GM23338 (cell line): ENCODE results near the gene MON2. TPM values are rescaled to one million over a fixed set of nuclear protein-coding genes. Genes with fewer than 3 reads are reported as not detected.

ENCODE experiments used
- ATAC-seq: fragments of 200-7000 bp; cut with Tn5 transposase; 3 replicates; pipeline ENCODE4 v1.9.1; 2020
- DNase-seq: peaks from one replicate; pipeline ENCODE4 v3.0.0-alpha.2; 2015; ENCODE audit warnings: low spot score
- H2AFZ ChIP-seq: fragments of 200-600 bp; sonication (generic); 2 replicates; pipeline ENCODE4 v1.8.0; 2016; ENCODE audit warnings: antibody characterized with exemption, mild to moderate bottlenecking, moderate library complexity
- H3F3A ChIP-seq: fragments of 200-600 bp; sonication (generic); replicated peaks from 2 replicates; pipeline ENCODE4 v1.8.0; 2017; ENCODE audit warnings: antibody characterized with exemption, mixed run types, low read depth
- H3K27ac ChIP-seq: fragments of 200-600 bp; sonication (generic); 2 replicates; pipeline ENCODE4 v1.6.1; 2016; ENCODE audit warnings: low read depth
- H3K27me3 ChIP-seq: fragments of 200-600 bp; sonication (generic); 2 replicates; pipeline ENCODE4 v1.8.0; 2016; ENCODE audit warnings: mild to moderate bottlenecking, mixed run types, moderate library complexity; ENCODE audit not compliant: insufficient read depth
- H3K36me3 ChIP-seq: fragments of 200-600 bp; sonication (generic); 2 replicates; pipeline ENCODE4 v1.8.0; 2016; ENCODE audit warnings: mild to moderate bottlenecking; ENCODE audit not compliant: insufficient read depth
- H3K4me1 ChIP-seq: fragments of 200-600 bp; sonication (generic); 2 replicates; pipeline ENCODE4 v1.8.0; 2016; ENCODE audit warnings: mild to moderate bottlenecking, moderate library complexity; ENCODE audit not compliant: insufficient read depth
- H3K4me2 ChIP-seq: fragments of 200-600 bp; sonication (generic); 2 replicates; pipeline ENCODE4 v1.7.1; 2017; ENCODE audit warnings: mixed run types
- H3K4me3 ChIP-seq: fragments of 200-600 bp; sonication (generic); 2 replicates; pipeline ENCODE4 v1.6.1; 2016; ENCODE audit warnings: mixed run types
- H3K79me2 ChIP-seq: fragments of 200-600 bp; sonication (generic); replicated peaks from 2 replicates; pipeline ENCODE4 v1.8.0; 2017; ENCODE audit warnings: mild to moderate bottlenecking; ENCODE audit not compliant: insufficient read depth
- H3K9me2 ChIP-seq: fragments of 200-600 bp; sonication (generic); 2 replicates; pipeline ENCODE4 v1.8.0; 2017; ENCODE audit not compliant: insufficient read depth
- H4K20me1 ChIP-seq: fragments of 200-600 bp; sonication (generic); replicated peaks from 2 replicates; pipeline ENCODE4 v1.8.0; 2017; ENCODE audit warnings: mild to moderate bottlenecking; ENCODE audit not compliant: insufficient read depth
- H3K27ac Mint-ChIP-seq: 2 replicates; pipeline ENCODE4 v1.8.0; 2020; ENCODE audit warnings: inconsistent platforms, mild to moderate bottlenecking, moderate library complexity, mixed read lengths
- H3K27me3 Mint-ChIP-seq: 3 replicates; pipeline ENCODE4 v1.8.0; 2022; ENCODE audit warnings: low read depth, mild to moderate bottlenecking, moderate library complexity, mixed read lengths, inconsistent platforms; ENCODE audit not compliant: insufficient read depth, poor library complexity
- H3K36me3 Mint-ChIP-seq: 3 replicates; pipeline ENCODE4 v1.8.0; 2021; ENCODE audit warnings: low read depth, mild to moderate bottlenecking, inconsistent platforms, moderate library complexity, mixed read lengths
- H3K4me1 Mint-ChIP-seq: 3 replicates; pipeline ENCODE4 v1.8.0; 2020; ENCODE audit warnings: mild to moderate bottlenecking, inconsistent platforms, mixed read lengths
- H3K4me3 Mint-ChIP-seq: 3 replicates; pipeline ENCODE4 v1.8.0; 2021; ENCODE audit warnings: moderate library complexity, mild to moderate bottlenecking, inconsistent platforms, mixed read lengths
- H3K9me3 Mint-ChIP-seq: 3 replicates; pipeline ENCODE4 v1.8.0; 2020; ENCODE audit warnings: moderate library complexity, mild to moderate bottlenecking, inconsistent platforms, mixed read lengths
- CREB1 ChIP-seq: fragments of 250-450 bp; sonication (Bioruptor Pico); IDR thresholded peaks from 2 replicates; pipeline ENCODE4 v1.5.0; 2020; ENCODE audit warnings: low read depth, mild to moderate bottlenecking, moderate library complexity
- EZH2 ChIP-seq: fragments of 200-600 bp; sonication (generic); IDR thresholded peaks from one replicate; pipeline ENCODE4 v1.8.0; 2017; ENCODE audit warnings: antibody characterized with exemption, mild to moderate bottlenecking, low read depth; ENCODE audit not compliant: unreplicated experiment
- EZH2phosphoT487 ChIP-seq: fragments of 200-600 bp; sonication (generic); IDR thresholded peaks from one replicate; pipeline ENCODE4 v1.8.1; 2018; ENCODE audit warnings: antibody characterized with exemption; ENCODE audit not compliant: unreplicated experiment
- JUNB ChIP-seq: IDR thresholded peaks from one replicate; pipeline ENCODE4 v1.6.1; 2016; ENCODE audit warnings: antibody characterized with exemption; ENCODE audit not compliant: unreplicated experiment
- NANOG ChIP-seq: IDR thresholded peaks from 2 replicates; pipeline ENCODE4 v1.6.1; 2016; ENCODE audit warnings: antibody characterized with exemption, borderline replicate concordance
- POLR2AphosphoS5 ChIP-seq: IDR thresholded peaks from 2 replicates; pipeline ENCODE4 v1.6.1; 2016; ENCODE audit warnings: antibody characterized with exemption, low read depth
- STAT1 ChIP-seq: IDR thresholded peaks from one replicate; pipeline ENCODE4 v1.6.1; 2016; ENCODE audit warnings: antibody characterized with exemption; ENCODE audit not compliant: unreplicated experiment
- ZNF114 ChIP-seq: fragments of 250-450 bp; sonication (Bioruptor Pico); IDR thresholded peaks from 2 replicates; pipeline ENCODE4 v1.5.0; 2020; ENCODE audit warnings: mild to moderate bottlenecking, moderate library complexity
- ZNF331 ChIP-seq: fragments of 250-450 bp; sonication (Bioruptor Pico); IDR thresholded peaks from 2 replicates; pipeline ENCODE4 v1.5.0; 2020; ENCODE audit warnings: low read depth, mild to moderate bottlenecking, moderate library complexity
- polyA plus RNA-seq: library from polyadenylated mRNA; unstranded; fragments of >200 nt; fragmentation: Nextera tagmentation; extraction: Ambion mirVana; gene quantifications from 2 replicates; pipeline ENCODE4 v1.2.1, GENCODE V29; 2016
- total RNA-seq: library from RNA; depleted of rRNA; stranded (reverse); fragments of >200 nt; shearing (Covaris generic); gene quantifications from 2 replicates; pipeline ENCODE4 v1.2.3, GENCODE V29; 2014
- TF ChIP-seq, protein P1 (sequence below): IDR thresholded peaks from 2 replicates; pipeline ENCODE4 v1.6.1; 2016; ENCODE audit warnings: antibody characterized with exemption
- TF ChIP-seq, protein P2 (sequence below): fragments of 250-450 bp; sonication (Bioruptor Pico); IDR thresholded peaks from 2 replicates; pipeline ENCODE4 v1.5.0; 2020; ENCODE audit warnings: mild to moderate bottlenecking, moderate library complexity
- TF ChIP-seq, protein P3 (sequence below), 2 experiments: fragments of 200-600 bp in 1 of 2; sonication (generic) in 1 of 2; conservative IDR thresholded peaks; 2 replicates each; pipeline versions ENCODE4 v1.5.1 to v1.6.1; 2016 to 2017; ENCODE audit warnings: antibody characterized with exemption in 2 of 2, low read depth in 2 of 2, mild to moderate bottlenecking in 2 of 2, moderate library complexity in 1 of 2
- TF ChIP-seq, protein P4 (sequence below): IDR thresholded peaks from one replicate; pipeline ENCODE4 v1.6.1; 2018; ENCODE audit warnings: antibody characterized with exemption; ENCODE audit not compliant: unreplicated experiment

Gene MON2
- total and polyA plus RNA-seq, 2 experiments from 2014 or later: 11.0 to 27.3 TPM

DNA sequence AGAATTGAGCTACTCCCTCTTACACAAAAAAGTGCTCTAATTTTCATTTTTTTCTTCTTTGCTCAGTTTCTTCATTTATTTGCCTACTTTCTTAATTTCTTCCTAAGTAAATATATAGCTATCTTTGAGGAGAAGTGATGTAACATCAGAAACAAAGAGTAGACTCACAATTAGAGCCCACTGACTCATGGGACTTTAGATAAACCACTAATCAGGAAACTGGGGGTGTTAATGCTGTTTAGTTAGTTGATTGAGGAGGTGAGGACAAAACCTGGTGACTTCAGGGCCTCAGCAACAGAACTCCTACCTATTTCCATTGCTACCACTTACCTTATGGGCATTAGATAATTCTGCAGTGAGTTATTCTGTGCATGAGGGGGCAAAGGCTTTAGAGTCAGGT, 151.7 kb downstream of the MON2 start:
- Histone ChIP-seq H3K27me3 (no peaks in the 10 kb centered on the region), H3K4me2 (no peak overlapping the region), H3K4me1 (peaks cover 32% of the 10 kb centered on the region), H3K9me2 (peaks cover 13% of the 10 kb centered on the region), H2AFZ (no peak overlapping the region), H4K20me1 (no peaks in the 10 kb centered on the region), H3K79me2 (no peaks in the 10 kb centered on the region), H3F3A (no peaks in the 10 kb centered on the region), H3K4me3 (no peak overlapping the region), H3K36me3 (no peaks in the 10 kb centered on the region), H3K27ac (no peak overlapping the region)
- DNase-seq: no peak
- TF ChIP-seq EZH2 (no peak), EZH2phosphoT487 (no peak), POLR2AphosphoS5 (no peak), ZNF114 (CRISPR knock-in tag) (no peak), NANOG (no peak), STAT1 (no peak), CREB1 (CRISPR knock-in tag) (no peak), ZNF331 (CRISPR knock-in tag) (no peak), JUNB (no peak)
- TF ChIP-seq, protein P1, sequence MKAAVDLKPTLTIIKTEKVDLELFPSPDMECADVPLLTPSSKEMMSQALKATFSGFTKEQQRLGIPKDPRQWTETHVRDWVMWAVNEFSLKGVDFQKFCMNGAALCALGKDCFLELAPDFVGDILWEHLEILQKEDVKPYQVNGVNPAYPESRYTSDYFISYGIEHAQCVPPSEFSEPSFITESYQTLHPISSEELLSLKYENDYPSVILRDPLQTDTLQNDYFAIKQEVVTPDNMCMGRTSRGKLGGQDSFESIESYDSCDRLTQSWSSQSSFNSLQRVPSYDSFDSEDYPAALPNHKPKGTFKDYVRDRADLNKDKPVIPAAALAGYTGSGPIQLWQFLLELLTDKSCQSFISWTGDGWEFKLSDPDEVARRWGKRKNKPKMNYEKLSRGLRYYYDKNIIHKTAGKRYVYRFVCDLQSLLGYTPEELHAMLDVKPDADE: no peak
- TF ChIP-seq, protein P2, sequence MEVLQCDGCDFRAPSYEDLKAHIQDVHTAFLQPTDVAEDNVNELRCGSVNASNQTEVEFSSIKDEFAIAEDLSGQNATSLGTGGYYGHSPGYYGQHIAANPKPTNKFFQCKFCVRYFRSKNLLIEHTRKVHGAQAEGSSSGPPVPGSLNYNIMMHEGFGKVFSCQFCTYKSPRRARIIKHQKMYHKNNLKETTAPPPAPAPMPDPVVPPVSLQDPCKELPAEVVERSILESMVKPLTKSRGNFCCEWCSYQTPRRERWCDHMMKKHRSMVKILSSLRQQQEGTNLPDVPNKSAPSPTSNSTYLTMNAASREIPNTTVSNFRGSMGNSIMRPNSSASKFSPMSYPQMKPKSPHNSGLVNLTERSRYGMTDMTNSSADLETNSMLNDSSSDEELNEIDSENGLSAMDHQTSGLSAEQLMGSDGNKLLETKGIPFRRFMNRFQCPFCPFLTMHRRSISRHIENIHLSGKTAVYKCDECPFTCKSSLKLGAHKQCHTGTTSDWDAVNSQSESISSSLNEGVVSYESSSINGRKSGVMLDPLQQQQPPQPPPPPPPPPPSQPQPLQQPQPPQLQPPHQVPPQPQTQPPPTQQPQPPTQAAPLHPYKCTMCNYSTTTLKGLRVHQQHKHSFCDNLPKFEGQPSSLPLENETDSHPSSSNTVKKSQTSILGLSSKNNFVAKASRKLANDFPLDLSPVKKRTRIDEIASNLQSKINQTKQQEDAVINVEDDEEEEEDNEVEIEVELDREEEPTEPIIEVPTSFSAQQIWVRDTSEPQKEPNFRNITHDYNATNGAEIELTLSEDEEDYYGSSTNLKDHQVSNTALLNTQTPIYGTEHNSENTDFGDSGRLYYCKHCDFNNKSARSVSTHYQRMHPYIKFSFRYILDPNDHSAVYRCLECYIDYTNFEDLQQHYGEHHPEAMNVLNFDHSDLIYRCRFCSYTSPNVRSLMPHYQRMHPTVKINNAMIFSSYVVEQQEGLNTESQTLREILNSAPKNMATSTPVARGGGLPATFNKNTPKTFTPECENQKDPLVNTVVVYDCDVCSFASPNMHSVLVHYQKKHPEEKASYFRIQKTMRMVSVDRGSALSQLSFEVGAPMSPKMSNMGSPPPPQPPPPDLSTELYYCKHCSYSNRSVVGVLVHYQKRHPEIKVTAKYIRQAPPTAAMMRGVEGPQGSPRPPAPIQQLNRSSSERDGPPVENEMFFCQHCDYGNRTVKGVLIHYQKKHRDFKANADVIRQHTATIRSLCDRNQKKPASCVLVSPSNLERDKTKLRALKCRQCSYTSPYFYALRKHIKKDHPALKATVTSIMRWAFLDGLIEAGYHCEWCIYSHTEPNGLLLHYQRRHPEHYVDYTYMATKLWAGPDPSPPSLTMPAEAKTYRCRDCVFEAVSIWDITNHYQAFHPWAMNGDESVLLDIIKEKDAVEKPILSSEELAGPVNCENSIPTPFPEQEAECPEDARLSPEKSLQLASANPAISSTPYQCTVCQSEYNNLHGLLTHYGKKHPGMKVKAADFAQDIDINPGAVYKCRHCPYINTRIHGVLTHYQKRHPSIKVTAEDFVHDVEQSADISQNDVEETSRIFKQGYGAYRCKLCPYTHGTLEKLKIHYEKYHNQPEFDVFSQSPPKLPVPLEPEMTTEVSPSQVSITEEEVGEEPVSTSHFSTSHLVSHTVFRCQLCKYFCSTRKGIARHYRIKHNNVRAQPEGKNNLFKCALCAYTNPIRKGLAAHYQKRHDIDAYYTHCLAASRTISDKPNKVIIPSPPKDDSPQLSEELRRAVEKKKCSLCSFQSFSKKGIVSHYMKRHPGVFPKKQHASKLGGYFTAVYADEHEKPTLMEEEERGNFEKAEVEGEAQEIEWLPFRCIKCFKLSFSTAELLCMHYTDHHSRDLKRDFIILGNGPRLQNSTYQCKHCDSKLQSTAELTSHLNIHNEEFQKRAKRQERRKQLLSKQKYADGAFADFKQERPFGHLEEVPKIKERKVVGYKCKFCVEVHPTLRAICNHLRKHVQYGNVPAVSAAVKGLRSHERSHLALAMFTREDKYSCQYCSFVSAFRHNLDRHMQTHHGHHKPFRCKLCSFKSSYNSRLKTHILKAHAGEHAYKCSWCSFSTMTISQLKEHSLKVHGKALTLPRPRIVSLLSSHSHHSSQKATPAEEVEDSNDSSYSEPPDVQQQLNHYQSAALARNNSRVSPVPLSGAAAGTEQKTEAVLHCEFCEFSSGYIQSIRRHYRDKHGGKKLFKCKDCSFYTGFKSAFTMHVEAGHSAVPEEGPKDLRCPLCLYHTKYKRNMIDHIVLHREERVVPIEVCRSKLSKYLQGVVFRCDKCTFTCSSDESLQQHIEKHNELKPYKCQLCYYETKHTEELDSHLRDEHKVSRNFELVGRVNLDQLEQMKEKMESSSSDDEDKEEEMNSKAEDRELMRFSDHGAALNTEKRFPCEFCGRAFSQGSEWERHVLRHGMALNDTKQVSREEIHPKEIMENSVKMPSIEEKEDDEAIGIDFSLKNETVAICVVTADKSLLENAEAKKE (CRISPR knock-in tag): no peak
- TF ChIP-seq, protein P3, sequence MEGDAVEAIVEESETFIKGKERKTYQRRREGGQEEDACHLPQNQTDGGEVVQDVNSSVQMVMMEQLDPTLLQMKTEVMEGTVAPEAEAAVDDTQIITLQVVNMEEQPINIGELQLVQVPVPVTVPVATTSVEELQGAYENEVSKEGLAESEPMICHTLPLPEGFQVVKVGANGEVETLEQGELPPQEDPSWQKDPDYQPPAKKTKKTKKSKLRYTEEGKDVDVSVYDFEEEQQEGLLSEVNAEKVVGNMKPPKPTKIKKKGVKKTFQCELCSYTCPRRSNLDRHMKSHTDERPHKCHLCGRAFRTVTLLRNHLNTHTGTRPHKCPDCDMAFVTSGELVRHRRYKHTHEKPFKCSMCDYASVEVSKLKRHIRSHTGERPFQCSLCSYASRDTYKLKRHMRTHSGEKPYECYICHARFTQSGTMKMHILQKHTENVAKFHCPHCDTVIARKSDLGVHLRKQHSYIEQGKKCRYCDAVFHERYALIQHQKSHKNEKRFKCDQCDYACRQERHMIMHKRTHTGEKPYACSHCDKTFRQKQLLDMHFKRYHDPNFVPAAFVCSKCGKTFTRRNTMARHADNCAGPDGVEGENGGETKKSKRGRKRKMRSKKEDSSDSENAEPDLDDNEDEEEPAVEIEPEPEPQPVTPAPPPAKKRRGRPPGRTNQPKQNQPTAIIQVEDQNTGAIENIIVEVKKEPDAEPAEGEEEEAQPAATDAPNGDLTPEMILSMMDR (conservative IDR thresholded peaks at IDR 0.05; ENCODE audit: low read depth in 2 of 2): no peak
- TF ChIP-seq, protein P4, sequence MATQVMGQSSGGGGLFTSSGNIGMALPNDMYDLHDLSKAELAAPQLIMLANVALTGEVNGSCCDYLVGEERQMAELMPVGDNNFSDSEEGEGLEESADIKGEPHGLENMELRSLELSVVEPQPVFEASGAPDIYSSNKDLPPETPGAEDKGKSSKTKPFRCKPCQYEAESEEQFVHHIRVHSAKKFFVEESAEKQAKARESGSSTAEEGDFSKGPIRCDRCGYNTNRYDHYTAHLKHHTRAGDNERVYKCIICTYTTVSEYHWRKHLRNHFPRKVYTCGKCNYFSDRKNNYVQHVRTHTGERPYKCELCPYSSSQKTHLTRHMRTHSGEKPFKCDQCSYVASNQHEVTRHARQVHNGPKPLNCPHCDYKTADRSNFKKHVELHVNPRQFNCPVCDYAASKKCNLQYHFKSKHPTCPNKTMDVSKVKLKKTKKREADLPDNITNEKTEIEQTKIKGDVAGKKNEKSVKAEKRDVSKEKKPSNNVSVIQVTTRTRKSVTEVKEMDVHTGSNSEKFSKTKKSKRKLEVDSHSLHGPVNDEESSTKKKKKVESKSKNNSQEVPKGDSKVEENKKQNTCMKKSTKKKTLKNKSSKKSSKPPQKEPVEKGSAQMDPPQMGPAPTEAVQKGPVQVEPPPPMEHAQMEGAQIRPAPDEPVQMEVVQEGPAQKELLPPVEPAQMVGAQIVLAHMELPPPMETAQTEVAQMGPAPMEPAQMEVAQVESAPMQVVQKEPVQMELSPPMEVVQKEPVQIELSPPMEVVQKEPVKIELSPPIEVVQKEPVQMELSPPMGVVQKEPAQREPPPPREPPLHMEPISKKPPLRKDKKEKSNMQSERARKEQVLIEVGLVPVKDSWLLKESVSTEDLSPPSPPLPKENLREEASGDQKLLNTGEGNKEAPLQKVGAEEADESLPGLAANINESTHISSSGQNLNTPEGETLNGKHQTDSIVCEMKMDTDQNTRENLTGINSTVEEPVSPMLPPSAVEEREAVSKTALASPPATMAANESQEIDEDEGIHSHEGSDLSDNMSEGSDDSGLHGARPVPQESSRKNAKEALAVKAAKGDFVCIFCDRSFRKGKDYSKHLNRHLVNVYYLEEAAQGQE: no peak
- no peaks in the 10 kb centered on the region; the same call in 2 of the 3 replicates for H3K9me3 Mint-ChIP-seq
- ATAC-seq: no peak
- H3K4me1 Mint-ChIP-seq: peaks cover 34% of the 10 kb centered on the region
- no peak overlapping the region for H3K27ac Mint-ChIP-seq
- H3K27me3 Mint-ChIP-seq: peaks cover 2% of the 10 kb centered on the region
- H3K36me3 Mint-ChIP-seq: no peaks in the 10 kb centered on the region; the same call in 2 of the 3 replicates
- no peak overlapping the region for H3K4me3 Mint-ChIP-seq
